GM21737 (cell line): ENCODE data around the gene LRRC8B.
A peak's percentile ranks its signal among the peaks of the same experiment; 100 is the strongest.
"Not testable (repeated sequence)": the region's sequence is repeated elsewhere in the genome, so short reads cannot be mapped to it uniquely, and the experiment has no call there.

Experiments used
- ATAC-seq: cut with Tn5 transposase; IDR thresholded peaks from one replicate; pipeline ENCODE4 v1.9.1; 2021; ENCODE audit warnings: mild to moderate bottlenecking, moderate library complexity; ENCODE audit not compliant: unreplicated experiment

LRRC8B gene

DNA sequence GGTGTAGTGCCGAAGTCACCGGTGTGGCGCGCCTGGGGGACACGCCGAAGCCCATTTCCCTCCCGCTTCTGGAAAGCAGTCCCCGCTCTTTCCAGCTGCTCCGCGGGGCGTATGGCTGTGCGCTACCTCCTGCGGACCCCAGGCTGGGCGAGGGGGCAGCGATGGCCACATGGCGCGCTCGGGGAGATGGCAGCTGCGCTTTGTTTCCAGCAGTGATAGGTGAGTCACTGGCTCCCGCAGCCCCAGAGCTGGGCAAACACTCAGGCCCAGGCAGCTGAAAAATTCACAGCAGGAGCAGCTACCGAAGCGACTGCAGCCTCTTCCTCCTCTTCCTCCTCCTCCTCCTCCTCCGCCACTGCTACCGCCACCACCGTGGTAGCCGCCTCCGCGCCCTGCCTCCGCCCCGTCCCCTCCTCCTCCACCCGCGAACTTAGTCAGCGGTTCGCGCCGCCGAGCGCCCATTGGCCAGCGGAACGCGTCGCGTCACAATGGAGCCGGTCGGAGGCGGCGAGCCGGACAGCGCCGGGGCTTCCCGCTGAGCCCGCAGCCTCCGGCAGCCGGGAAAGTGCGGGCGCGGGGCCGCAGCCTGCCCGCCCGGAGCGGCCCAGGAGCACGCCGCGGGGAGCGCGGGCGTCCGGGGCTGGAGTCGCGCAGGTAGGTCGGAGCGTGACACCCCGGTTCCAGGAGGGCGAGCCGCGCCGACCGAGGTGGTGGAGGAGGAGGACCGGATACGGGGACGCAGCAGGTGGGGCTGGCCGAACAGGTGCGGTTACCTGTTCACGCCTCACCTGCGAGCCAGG is at the start of gene LRRC8B:
Gene LRRC8B, plus strand, starts transcription at position 461 of the 800 bp plus-strand sequence. CDS start 57,822 bp downstream, outside the sequence.
- peak; percentile 88 for ATAC-seq

DNA sequence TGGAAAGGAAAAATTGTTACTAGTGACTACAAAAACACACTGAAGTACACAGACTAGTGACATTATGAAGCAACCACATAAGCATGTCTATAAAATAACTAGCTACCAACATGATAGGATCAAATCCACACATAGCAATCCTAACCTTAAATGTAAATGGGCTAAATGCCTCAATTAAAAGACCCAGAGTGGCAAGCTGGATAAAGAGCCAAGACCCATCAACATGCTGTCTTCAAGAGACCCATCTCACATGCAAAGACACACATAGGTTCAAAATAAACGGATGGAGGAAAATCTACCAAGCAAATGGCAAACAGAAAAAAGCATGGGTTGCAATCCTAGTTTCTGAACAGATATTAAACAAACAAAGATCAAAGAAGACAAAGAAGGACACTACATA is 49.4 kb upstream of the LRRC8B start:
- ATAC-seq: no peak

DNA sequence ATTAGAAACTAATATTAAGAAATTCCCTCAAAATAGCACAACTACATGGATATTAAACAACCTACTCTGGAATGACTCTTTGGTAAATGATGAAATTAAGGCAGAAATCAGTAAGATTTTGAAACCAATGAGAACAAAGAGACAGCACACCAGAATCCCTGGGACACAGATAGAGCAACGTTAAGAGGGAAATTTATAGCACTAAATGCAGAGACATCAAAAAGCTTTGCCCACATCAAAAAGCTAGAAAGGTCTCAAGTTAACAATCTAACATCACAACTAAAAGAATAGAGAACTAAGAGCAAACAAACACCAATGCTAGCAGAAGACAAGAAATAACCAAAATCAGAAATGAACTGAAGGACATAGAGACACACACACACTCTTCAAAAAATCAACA is 48.6 kb upstream of the LRRC8B start:
- no peak for ATAC-seq

DNA sequence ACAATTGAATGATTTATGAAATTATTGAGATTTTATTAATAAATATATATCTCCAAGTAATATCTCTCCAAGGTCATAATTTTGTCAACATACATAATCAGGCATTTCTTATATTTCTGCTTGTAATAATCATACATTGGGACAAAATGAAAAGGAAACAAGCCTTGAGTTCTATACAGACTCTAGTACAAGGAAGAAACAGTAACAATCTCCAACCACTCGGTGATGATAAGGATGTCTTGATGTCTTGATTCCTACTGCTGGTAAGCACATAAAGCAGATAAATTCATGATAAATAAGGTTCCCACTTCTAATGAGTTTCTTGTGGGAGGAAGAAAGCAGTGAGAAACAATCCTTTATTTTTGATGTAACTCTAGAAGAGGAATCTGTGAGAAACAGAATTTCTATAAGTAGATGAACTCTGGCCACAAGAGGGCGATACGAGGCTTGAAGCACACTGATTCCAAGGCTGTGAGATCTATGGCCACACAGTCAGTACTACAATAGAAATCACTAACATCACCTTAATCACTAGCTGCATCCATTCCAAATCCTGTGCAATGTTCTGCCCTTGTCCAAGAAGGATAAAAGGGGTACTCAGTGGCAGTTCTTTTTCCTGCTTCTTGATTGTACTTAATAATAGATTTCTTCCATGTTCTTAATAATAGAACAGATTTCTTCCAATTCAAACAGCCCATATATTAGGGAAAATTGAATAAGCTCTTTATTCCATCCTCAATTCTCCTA is 41.4 kb upstream of the LRRC8B start:
- ATAC-seq: no peak

DNA sequence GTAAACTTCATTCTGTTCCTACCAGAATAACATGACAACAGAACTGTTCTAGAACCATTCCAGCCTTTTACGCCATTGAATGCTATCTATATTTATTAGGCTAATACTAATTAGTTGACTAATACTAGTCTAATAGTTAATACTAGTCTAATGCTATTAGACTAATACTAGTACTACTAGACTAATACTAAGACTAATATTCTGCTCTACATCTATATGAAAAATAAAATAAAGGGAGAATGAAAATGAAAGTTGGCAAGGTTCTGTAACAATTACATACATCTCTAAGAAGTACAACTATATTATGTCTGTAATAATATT is 40.9 kb upstream of the LRRC8B start:
- ATAC-seq: no peak

DNA sequence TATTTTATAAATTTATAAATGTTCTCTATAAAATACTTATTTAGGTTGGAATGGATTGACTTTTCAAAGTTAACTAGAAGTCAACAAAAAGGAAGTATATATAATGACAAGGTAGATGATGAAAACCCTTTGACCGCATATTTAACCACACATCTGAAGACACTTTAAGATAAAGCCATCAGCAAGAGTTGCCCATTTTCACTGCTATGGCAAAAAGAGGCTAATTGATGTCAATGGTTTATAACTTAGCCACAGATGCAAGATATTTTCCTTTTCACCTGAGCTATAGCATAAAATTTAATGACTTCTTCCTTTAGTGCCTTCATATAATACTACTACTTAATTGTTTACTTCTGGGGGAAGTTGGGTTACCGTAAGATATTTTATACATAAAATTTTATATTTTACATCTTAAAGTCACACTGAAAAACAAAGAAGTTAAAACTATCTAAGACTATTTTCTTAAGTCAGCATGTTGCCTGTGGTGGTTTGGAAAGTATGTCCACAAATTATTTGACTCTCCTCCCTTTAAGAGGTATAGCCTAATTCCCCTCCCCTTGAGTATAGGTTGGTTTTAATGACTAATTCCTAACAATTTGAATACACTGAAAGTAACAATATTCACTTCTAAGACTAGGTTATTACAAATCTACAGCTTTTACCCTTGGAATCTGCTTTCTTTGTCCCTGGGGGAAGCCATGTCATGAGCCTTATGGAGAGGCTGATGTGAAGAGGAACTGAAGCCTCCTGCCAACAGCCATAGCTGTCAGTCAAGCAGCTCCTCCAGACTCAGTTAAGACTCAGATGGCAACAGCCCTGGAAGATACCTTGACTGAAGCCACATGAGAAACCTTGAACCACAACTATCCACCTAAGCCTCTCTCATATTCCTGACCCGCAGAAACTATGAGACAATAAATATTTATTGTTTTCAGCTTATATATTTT is 40.3 kb upstream of the LRRC8B start:
- ATAC-seq: no peak

DNA sequence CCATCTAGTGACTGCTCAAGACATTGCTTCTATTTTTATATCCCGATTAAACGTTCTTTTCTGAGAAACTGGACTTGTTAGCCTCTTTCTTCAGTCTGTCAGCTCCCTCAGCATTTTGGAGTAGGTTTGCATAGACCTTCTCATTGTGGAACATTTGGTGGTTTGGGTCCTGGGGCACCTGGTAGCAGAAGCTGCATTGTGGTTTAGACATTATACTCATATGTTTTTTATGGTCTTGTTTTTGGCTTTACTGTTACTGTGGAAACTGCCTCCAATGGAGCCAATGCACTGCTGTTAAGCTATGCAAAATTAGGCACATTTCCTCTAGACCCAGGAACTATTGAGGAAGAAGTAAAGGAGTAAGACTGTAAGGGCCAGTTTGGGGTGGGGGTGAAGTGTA is 36.7 kb upstream of the LRRC8B start:
- ATAC-seq: no peak

DNA sequence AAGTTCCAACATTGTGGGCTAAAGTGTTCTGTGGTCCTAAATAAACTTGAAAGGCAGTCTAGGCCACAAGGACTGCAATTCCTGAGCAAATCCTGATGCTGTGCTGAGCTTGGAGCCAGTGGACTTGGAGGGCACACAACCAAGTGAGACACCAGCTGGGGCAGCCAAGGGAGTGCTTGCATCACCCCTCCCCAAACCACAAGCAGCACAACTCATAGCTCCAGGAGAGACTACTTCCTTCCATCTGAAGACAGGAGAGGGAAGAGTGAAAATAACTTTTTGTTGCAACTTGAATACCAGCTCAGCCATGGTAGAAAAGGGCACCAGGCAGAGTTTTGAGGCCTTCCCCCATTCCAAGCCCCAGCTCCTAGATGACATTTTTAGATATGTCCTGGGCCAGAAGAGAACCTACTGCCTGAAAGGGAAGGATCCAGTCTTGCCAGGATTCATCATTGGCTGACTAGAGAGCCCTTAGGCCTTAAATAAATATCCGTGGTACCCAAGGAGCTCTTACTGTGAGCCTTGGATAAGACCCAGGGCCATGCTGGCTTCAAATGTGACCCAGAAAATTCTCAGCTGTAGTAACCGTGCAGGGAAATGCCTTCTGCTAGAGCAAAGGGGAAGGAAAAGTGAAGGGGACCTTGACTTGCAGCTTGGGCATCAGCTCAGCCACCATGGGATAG is 35.4 kb upstream of the LRRC8B start:
- no peak for ATAC-seq

DNA sequence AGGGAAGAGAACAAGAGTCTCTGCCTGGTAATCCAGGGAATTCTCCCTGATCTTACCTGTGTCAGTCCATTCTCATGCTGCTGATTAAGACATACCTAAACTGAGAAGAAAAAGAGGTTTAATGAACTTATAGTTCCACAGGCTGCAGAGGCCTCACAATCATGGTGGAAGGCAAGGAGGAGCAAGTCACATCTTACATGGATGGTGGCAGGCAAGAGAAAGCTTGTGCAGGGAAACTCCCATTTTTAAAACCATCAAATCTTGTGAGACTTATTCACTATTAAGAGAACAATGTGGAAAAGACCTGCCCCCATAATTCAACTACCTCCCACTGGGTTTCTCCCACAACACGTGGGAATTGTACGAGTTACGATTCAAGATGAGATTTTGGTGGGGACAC is 34.2 kb upstream of the LRRC8B start:
- ATAC-seq: no peak

DNA sequence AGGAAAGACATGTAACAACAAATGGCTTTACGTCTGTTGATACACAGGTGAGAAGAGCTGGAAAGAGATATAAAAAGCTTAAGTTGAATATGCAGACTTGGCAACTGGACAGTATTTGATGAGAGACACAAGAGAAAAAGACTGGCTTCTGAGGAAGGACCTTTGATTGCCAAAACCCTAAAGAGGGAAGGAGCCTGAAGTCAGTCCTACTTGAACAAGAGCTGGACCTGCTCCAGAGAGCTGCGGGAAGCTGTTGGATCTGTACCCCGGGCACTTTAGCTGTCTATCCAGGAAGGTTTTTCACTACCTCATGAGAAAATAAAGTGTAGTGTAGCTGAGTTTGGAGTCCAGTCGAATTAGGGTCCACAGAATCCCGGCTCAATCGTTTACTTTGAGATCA is 25.3 kb upstream of the LRRC8B start:
- ATAC-seq: no peak

DNA sequence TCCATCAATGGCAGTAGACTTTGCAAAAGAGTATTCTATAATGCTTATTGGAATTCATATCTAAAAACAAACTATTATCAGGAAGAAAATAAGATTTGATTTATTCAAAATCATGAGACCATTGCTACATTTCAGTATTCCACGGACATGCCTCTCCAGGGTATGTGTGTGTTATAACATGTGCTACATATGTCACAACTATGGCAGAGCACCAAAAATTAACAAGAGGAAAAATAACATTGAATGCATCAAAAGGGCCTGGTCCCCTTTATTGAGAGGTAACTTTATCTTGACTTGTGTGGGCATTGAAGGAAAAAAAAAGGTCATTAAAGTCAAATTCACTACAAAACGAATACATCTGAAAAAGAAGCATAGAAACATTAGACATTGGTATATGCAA is 22.6 kb upstream of the LRRC8B start:
- ATAC-seq: no peak

DNA sequence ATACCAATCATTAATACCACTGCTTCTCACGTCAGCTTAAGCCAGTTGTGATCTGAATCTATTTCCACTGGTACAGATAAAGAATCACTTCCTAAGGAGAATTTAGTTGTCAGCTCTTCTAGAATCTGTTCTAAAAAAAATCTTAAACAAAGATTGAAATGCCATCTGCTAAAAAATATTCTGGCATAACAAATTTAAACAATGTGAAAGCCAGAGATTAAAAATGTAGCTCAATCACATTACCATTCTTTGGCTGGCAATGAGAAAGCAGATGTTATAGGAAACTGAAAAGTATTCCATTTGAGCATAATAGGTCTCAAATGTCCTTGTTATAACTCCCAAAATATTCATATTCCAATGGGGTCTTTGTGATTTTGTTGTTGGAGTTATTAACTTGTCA is 21.7 kb upstream of the LRRC8B start:
- no peak for ATAC-seq

DNA sequence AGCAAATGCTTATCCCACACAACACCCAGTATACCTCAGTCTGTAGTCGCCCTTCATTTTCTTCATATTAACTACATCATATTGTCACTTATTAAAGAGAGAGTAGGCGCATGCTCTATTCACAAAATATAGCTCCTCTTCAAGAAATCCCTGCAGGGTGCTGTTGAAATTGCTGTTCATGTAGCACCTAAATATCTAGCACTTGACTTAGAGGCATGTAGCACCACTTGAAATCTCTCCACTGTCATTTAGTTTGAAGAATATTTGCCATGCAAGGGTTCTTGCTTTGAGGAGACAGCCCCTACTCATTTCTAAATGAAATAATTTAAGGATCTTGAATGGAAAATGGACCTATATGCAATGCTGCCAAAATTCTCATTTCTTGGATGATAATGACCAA is 20.9 kb upstream of the LRRC8B start:
- ATAC-seq: no peak

DNA sequence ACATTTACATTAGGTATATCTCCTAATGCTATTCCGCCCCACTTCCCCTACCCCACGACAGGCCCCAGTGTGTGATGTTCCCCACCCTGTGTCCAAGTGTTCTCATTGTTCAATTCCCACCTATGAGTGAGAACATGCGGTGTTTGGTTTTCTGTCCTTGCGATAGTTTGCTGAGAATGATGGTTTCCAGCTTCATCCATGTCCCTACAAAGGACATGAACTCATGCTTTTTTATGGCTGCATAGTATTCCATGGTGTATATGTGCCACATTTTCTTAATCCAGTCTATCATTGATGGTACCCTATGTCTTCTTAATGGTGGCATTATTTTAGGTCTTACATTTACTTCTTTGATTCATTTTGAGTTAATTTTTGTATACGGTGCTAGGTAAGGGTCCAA is 14.6 kb upstream of the LRRC8B start:
- ATAC-seq: not testable (repeated sequence)

DNA sequence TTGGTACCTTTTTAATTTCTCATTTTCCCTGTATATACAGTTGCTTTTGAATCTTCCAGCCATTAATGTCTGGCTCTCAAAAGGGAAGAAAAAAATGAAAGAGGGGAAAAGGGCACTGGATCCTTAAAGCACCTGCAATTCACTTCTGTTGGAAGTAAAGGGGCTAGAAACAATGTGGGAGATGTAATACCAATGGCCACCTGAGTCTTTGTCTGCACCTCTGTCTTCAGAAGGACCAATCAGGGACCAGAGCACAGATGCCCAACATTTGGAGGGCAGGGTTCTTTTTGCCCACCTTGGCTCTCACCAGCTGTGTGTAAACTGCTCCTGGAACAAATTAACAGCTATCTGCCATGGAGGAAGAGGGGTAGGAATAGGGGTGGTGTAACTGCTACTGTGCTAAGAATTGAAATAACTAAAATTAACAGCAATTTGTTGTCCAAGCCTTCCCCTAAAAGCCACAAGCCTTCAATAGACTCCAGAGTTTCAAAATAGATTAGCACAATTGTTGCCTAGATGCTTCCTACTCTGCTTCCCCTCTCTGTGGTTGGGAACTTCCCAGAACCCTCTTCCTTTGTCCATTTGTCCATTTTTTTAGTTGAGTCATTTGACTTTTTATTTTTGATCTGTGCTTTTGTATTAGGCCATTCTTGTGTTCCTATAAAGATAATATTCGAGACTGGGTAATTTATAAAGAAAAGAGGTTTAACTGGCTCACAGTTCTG is 11.5 kb upstream of the LRRC8B start:
- no peak for ATAC-seq

DNA sequence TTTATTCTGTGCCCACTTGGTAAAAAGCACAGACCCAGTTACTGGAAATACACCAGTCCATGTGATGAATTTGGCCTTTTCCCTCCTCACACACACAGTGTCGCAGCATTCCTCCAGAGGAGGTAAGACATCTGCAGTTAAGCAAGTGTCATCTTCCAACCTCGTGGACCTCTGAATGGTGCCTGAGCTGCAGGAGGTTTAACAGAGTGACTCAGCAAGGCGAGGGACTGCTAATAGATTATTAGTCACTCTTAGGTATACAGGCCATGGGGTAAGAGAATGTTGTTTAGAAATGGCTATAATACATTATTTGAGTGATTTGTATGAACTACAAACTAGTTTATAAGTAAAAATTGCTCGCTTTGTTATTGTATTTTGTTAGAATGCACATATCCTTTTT is 8.6 kb upstream of the LRRC8B start:
- no peak for ATAC-seq

DNA sequence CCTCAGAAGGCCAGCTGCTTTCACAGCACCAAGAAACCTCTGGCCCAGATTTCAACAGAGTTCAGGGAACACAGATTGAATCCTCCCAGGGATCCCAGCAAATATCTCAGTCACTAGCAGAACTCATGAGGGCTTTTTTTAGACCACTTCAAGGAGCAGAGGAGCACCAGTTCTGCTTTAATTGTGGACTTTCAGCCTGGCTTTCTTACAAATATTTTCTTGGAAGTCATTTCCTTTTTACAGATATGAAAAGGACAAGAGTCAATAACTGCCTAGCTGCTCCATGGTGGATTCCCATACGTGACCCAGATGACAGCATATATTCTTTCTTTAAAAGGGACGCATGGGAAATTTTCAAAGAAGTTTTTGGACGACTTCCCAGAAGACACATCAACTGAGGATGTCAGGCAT is 6.4 kb upstream of the LRRC8B start:
- ATAC-seq: no peak

DNA sequence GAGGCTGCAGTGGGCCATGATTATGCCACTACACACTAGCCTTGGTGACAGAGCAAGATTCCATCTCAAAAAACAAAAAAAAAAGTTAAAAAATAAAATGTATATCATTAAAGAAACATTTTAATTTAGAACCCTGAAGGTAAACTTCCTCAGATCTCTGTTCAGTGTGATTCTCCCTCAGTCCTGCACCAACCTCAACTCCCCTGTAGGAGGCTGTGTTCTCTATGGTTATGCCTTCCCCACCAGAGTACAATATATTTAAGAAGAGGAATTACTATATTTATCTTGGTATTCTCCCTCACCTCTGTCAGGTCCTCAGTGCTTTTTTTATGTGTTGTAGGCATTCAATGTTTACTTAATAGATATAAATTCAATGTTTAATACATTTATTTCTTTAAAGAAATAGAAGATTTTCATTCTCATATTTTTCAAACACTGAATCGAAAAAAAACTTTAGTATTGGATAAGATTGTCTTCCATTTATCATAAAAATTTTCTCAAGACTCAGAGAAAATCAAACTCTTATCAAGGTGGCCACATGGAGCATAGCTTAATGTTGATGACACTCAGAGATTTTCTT is 4.8 kb upstream of the LRRC8B start:
- no peak for ATAC-seq

DNA sequence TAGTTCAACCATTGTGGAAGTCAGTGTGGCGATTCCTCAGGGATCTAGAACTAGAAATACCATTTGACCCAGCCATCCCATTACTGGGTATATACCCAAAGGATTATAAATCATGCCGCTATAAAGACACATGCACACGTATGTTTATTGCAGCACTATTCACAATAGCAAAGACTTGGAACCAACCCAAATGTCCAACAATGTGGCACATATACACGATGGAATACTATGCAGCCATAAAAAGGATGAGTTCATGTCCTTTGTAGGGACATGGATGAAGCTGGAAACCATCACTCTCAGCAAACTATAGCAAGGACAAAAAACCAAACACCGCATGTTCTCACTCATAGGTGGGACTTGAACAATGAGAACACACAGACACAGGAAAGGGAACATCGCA is 2.7 kb upstream of the LRRC8B start:
- not testable (repeated sequence) for ATAC-seq
